Measurements from ENCODE around the gene EMP1. TPM values are rescaled to one million over a fixed set of nuclear protein-coding genes. Genes with fewer than 3 reads are reported as not detected.
A peak's percentile ranks its signal among the peaks of the same experiment; 100 is the strongest.

EMP1 gene
- total and polyA plus RNA-seq, 2 of the 8 experiments (the other 6 are each of a cell fraction or from before 2014, with no cell fraction given) = 0.17 to 0.65 TPM

DNA sequence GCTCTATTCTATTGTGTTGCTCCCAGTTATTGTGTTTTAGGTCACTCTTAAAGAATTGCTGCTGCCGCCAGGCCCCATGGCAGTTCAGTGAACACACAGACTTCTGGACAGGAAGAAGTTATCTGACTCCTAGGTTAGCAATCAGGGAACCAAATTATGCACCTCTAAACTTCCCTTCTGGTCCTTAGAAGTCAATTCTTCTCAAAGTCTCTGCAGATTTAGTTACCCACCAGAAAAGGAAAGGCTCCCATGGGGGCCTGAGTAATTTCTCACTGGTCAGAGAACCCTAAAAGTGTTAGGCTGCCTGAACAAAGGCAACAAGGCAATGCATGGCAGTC is 10.0 kb downstream of the EMP1 start:
- Histone ChIP-seq H2BK5ac (ENCODE audit: low read depth, low read length) (peak overlapping the region; percentile 71; the same call in 1 of the 2 replicates), H3K14ac (ENCODE audit: insufficient read length) (no peak overlapping the region), H3K4me1 (replicated peaks in 1 of 4; ENCODE audit: control insufficient read depth in 3 of 4, insufficient read depth in 4 of 4, low read length in 3 of 4) (peaks cover 7 to 28% (median 15%) of the 10 kb centered on the region in 4 experiments), H2BK20ac (ENCODE audit: low read length) (no peak overlapping the region), H2AK5ac (ENCODE audit: low read depth, low read length) (no peak overlapping the region), H3K9me3 (ENCODE audit: insufficient read depth in 2 of 2, low read depth in 1 of 2, low read length in 1 of 2) (no peaks in the 10 kb centered on the region), H2BK120ac (replicated peaks; ENCODE audit: low read depth, low read length) (no peak overlapping the region), H3K27me3 (replicated peaks in 1 of 4; ENCODE audit: control insufficient read depth in 3 of 4, extremely low read depth in 1 of 4, insufficient read depth in 3 of 4, low read length in 3 of 4) (no peaks in the 10 kb centered on the region), H3K4me2 (ENCODE audit: insufficient read depth in 1 of 2, low read depth in 2 of 2, low read length in 2 of 2) (no peak overlapping the region), H2BK15ac (ENCODE audit: low read length) (no peak overlapping the region), H4K5ac (ENCODE audit: insufficient read length, low read depth, low read length) (no peak overlapping the region), H3K18ac (ENCODE audit: extremely low read depth, low read length) (no peak overlapping the region), H3K36me3 (ENCODE audit: control insufficient read depth in 2 of 4, insufficient read depth in 4 of 4, low read length in 3 of 4) (no peaks in the 10 kb centered on the region), H3K9ac (replicated peaks in 1 of 4; ENCODE audit: extremely low read depth in 1 of 4, low read depth in 3 of 4, low read length in 3 of 4) (no peak overlapping the region), H3K56ac (replicated peaks; ENCODE audit: insufficient read length, low read depth, low read length) (no peak overlapping the region), H3K4me3 (ENCODE audit: extremely low read depth in 1 of 4, insufficient read depth in 2 of 4, low read depth in 3 of 4, low read length in 4 of 4) (no peak overlapping the region), H3K79me1 (ENCODE audit: low read depth, low read length) (no peaks in the 10 kb centered on the region), H4K8ac (ENCODE audit: extremely low read depth, insufficient read depth, low read length) (no peak overlapping the region), H3K23me2 (ENCODE audit: low read depth, low read length) (no peaks in the 10 kb centered on the region), H2AFZ (ENCODE audit: low read length) (peak overlapping the region; percentile 37; the same call in 1 of the 2 replicates), H2BK12ac (ENCODE audit: low read depth, low read length) (no peak overlapping the region), H4K20me1 (replicated peaks in 1 of 2; ENCODE audit: control insufficient read depth in 1 of 2, insufficient read depth in 2 of 2, low read length in 2 of 2) (no peaks in the 10 kb centered on the region), H3K27ac (ENCODE audit: low read depth, low read length) (no peak overlapping the region), H3K4ac (replicated peaks; ENCODE audit: insufficient read length, low read depth, low read length) (no peak overlapping the region), H3K23ac (ENCODE audit: insufficient read length) (no peak overlapping the region), H4K91ac (replicated peaks; ENCODE audit: insufficient read length, low read length) (no peak overlapping the region), H3K79me2 (ENCODE audit: control insufficient read depth in 1 of 2, insufficient read depth in 2 of 2, low read length in 2 of 2) (no peaks in the 10 kb centered on the region)
- no peak for FAIRE-seq
- POLR2A ChIA-PET (ENCODE audit: partially characterized antibody) = interaction anchor here (1.6 kb wide), 1 partner anchor 118 kb away, joined by 3 read pairs; no protein-coding TSS in a partner anchor
- CTCF ChIA-PET (ENCODE audit: partially characterized antibody) = interaction anchor here (0.8 to 10.8 kb wide), 17 partner anchors 12 to 371 kb away, joined by 3 to 162 read pairs (median 4); partner anchors contain the start of gene GSG1
- 85% methylated on average over 1 of the region's 1 CpG; no CpG with 5 or more reads in 1 of the 2 experiments for WGBS, 2 experiments (ENCODE audit: extremely low coverage in 1 of 2, insufficient coverage in 1 of 2, insufficient read length in 1 of 2, insufficient replicate concordance in 2 of 2, low coverage in 1 of 2, low lambda C conversion rate in 2 of 2, missing lambda C conversion rate in 1 of 2)
- no peak for DNase-seq (ENCODE audit: low read depth in 1 of 2, low spot score in 2 of 2)
- TF ChIP-seq, protein P1, sequence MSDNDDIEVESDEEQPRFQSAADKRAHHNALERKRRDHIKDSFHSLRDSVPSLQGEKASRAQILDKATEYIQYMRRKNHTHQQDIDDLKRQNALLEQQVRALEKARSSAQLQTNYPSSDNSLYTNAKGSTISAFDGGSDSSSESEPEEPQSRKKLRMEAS (IDR thresholded peaks at IDR 0.05) = no peak
- TF ChIP-seq CHD2 (IDR thresholded peaks at IDR 0.05; ENCODE audit: low read length) (no peak), FOSL1 (IDR thresholded peaks at IDR 0.05; ENCODE audit: insufficient read depth, low read depth, low read length) (no peak)
- TF ChIP-seq, protein P2, sequence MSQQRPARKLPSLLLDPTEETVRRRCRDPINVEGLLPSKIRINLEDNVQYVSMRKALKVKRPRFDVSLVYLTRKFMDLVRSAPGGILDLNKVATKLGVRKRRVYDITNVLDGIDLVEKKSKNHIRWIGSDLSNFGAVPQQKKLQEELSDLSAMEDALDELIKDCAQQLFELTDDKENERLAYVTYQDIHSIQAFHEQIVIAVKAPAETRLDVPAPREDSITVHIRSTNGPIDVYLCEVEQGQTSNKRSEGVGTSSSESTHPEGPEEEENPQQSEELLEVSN (IDR thresholded peaks at IDR 0.05) = no peak

Measured in H1 (cell line).